ENCODE measurements around the gene CMA1.

The CMA1 gene

DNA sequence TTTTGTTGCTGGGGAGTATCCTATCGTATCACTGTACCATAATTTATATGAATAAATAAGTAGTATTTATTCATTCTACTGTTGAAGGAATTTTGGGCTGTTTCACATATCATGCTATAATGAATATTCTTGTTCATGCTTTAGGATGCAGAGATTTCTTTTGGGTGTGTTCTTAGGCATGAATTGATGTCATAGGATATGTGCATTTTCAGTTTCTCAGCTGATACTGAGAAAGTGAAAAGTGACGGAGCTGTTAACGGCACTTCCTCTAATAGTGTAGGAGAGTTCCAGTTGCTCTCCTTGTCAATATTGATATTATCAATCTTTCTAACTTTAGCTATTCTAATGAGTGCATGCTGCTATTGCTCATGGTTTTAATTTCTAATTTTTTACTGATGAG is 42.3 kb downstream of the CMA1 start:
- no peak for DNase-seq (ENCODE audit: low spot score)

DNA sequence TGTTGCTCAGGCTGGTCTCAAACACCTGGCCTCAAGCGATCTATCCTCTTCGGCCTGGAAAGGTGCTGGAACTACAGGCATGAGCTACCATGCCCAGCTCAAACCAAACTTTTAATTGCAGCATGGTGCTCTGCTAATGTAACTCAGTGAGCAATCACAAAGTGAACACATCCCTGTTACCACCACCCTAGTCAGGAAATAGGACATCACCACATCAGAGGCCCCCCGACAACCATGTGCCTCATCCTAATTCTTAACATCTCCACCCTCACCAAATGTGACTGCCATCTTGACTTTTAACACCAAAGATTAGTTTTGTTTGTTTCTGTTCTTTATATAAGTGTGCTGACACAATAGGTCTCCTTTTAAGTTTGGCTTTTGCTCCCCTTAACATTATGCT is 42.7 kb downstream of the CMA1 start:
- DNase-seq (ENCODE audit: low spot score), result no peak

DNA sequence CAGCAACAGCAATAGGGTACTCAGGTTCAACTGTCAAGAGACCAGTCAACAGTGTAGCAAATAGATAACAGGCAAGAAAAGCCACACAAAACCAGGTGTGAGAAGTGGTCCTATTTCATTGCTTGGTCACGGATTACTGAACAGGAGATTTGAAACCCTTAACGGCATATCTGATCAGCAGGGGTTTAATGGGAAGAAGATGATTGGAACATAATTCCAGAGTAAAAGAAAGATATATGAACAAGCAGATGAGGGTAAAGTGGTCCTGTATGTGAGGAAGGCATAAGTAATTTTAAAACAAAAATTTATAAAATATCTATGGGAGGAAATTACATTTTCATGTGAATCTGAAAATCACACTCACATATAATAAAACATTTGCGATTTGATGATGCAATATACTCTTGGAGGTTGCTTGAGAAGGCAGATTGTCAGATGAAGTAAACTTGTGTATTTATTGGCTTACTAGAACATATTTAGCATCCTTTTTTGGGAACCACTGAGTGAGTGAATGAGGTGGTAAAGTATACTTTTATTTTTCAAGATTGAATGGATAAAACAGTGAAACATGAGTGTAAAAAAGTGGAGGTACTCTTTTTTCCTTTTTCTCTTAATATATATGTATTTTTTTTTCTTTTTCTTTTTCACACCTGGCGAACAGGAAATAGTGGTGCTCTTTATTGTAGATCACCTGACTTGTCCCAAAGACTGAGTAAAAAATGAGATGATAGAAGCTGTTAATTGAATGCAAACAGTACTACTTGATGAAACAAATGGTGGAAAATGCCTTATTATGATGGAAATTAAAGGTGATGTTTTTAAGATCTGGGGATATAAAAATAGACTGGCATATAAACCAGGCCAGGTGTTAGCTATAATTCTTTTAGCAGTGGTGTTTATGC is 43.9 kb downstream of the CMA1 start:
- no peak for DNase-seq (ENCODE audit: low spot score)

DNA sequence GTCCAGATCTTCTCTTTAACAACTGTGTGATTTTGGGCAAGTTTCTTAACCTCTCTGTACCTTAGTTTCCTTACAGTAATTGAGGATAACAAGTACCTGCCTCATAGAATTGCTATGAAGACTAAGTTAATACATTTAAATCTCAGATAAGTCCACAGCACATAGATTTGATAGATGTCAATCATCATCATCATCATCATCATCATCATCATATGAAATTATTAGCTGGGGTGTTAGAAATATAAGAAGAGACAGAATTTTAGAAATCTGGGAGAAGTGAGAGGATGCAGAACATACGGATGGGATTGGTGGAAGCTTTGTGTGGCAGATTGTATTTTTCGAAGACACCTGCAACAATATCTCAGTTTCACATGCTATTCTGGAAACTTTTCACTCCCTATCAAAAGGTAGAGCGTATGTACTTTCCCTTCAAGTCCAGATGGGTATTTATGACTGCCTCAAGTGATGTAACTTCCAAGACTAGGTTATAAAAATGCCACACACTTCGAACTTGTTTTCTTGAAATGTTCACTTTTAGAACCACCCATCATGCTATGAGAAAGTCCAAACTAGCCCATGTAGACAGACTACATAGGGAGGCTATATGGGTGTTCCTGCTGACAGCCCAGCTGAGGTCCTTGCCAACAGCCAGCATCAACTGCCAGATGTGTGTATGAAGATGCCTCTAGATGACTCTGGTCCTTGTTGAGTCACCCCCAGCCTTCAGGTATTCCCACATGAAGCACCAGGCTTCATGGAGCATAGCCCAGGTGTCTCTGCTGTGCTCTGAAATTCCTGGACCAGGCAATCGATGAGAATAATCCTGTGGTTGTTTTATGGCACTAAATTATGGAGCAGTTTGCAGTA is 44.8 kb downstream of the CMA1 start:
- DNase-seq (ENCODE audit: low spot score), result no peak

DNA sequence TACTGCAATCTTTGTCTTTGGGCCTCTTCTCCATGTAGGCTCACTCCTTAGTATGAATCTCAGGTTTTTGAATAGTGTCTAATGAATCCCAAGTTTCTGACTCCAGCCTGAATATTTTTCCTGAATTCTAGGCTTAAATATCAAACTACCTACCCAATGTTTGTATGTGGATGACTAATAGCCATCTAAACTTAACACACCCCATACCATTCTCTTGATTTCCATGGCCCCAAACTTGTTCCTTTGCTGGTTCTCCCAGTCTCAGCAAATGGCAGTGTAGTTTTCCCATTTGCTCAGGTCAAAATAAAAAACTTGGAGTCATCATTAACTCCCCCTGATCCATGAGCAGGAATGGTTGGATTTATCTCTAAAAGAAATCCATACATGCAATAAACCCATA is 46.7 kb downstream of the CMA1 start:
- no peak for DNase-seq (ENCODE audit: low spot score)

DNA sequence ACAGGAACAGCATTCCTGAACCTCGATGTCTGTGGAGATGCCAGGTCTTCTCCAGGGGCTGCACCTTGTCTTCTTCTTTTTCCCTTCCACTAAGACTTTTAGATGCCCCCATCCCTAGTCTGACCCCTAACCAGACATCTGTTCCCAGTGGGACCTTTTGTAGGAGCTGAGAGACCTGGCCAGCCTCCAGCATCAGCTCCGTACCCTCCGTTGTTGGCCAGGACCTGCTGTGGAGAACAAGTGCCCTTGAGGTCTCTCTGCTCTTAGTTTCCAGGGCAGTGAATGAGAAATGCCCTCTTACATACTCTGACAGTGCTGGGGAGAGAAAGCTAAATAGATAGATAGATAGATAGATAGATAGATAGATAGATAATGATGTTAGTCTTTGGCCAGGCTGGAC is 48.7 kb downstream of the CMA1 start:
- no peak for DNase-seq (ENCODE audit: low spot score)

DNA sequence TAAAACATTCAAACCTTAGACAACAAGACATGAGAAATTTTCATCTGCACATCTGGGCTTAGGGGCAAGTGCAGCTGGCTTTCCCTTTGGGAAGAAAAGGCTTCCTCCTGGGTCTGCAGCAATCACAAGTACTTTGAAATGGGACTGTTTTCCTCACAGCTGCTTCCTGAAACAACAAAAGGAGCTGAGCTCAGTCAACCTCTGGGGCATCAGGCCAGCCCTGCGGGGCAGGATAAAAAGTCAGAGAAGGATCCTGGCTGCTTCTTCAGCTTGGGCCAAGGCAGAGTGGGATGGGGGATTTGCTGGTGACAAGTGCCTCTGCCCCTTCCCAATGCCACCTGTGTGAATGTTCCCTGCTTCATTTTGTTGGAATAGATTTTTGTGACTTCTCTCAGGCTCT is 49.3 kb downstream of the CMA1 start:
- DNase-seq (ENCODE audit: low spot score), result no peak

DNA sequence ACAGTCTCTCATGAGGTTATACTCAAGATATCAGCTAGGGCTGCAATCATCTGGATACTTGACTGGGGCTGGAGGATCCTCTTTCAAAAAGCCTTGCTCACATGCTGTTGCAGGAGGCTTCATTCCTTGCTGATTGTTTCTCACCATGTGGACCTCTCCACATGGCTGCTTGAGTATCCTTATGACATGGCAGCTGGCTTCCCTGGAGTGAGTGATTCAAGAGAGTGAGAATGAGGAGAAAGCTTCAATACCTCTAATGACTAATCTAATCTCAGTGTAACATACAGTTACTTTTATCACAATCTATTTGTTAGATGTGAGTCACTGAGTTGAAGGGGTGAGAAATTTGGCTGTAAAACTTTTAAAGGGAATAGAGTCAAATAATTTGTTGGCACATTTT is 51.1 kb downstream of the CMA1 start:
- DNase-seq (ENCODE audit: low spot score), result no peak

Data from globus pallidus (tissue), 1 donor.